ENCODE data around the gene CCDC88C.

GRCh38 chr14:91357272-91358024, 60.2 kb downstream of the CCDC88C start:
- TF ChIP-seq CTCF (IDR thresholded peaks at IDR 0.05) (no peak), POLR2A (IDR thresholded peaks at IDR 0.05) (no peak)
